ENCODE measurements around the gene PTPRN2. TPM values are rescaled to one million over a fixed set of nuclear protein-coding genes. Genes with fewer than 3 reads are reported as not detected.

The PTPRN2 gene
- total and polyA plus RNA-seq, 4 donors, result 18.1 to 69.9 (median 50.4) TPM

- no peak overlapping the region for H3K27ac ChIP-seq (ENCODE audit: low read depth, low read length)
- no peak overlapping the region for H3K4me3 ChIP-seq (ENCODE audit: low read depth, low read length)
- H3K27me3 ChIP-seq (ENCODE audit: control insufficient read depth, insufficient read depth, low read length), result no peaks in the 10 kb centered on the region
- H3K9me3 ChIP-seq (ENCODE audit: control insufficient read depth, insufficient read depth, low read length), result no peaks in the 10 kb centered on the region
- peaks cover 29% of the 10 kb centered on the region for H3K4me1 ChIP-seq (ENCODE audit: control insufficient read depth, insufficient read depth, low read length)
- 95% methylated on average over 10 of the region's 14 CpGs for WGBS (ENCODE audit: insufficient coverage)
- peaks cover 37% of the 10 kb centered on the region for H3K36me3 ChIP-seq (ENCODE audit: control insufficient read depth, insufficient read depth, low read length)
- no peak for DNase-seq (ENCODE audit: low read depth in 4 of 6, low spot score in 6 of 6)
Observed at GRCh38 chr7:158548726-158549125, 38.9 kb downstream of the PTPRN2 start.

- Histone ChIP-seq H3K9me3 (ENCODE audit: control insufficient read depth, insufficient read depth, low read length) (no peaks in the 10 kb centered on the region), H3K27ac (ENCODE audit: low read depth, low read length) (no peak overlapping the region), H3K27me3 (ENCODE audit: control insufficient read depth, insufficient read depth, low read length) (no peaks in the 10 kb centered on the region), H3K4me3 (ENCODE audit: low read depth, low read length) (no peak overlapping the region), H3K4me1 (ENCODE audit: control insufficient read depth, insufficient read depth, low read length) (peaks cover 29% of the 10 kb centered on the region), H3K36me3 (ENCODE audit: control insufficient read depth, insufficient read depth, low read length) (peaks cover 38% of the 10 kb centered on the region)
- DNase-seq (ENCODE audit: low read depth in 4 of 6, low spot score in 6 of 6), result no peak
- 92% methylated on average over 9 of the region's 9 CpGs for WGBS (ENCODE audit: insufficient coverage)
Observed at GRCh38 chr7:158547817-158548216, 39.8 kb downstream of the PTPRN2 start.

GRCh38 chr7:158546626-158547025, 41.0 kb downstream of the PTPRN2 start:
- Histone ChIP-seq H3K27ac (ENCODE audit: low read depth, low read length) (no peak overlapping the region), H3K4me1 (ENCODE audit: control insufficient read depth, insufficient read depth, low read length) (peaks cover 34% of the 10 kb centered on the region), H3K36me3 (ENCODE audit: control insufficient read depth, insufficient read depth, low read length) (peaks cover 38% of the 10 kb centered on the region), H3K9me3 (ENCODE audit: control insufficient read depth, insufficient read depth, low read length) (no peaks in the 10 kb centered on the region), H3K4me3 (ENCODE audit: low read depth, low read length) (no peak overlapping the region), H3K27me3 (ENCODE audit: control insufficient read depth, insufficient read depth, low read length) (no peaks in the 10 kb centered on the region)
- 97% methylated on average over 9 of the region's 11 CpGs for WGBS (ENCODE audit: insufficient coverage)
- no peak for DNase-seq (ENCODE audit: low read depth in 4 of 6, low spot score in 6 of 6)

GRCh38 chr7:158546214-158546613, 41.4 kb downstream of the PTPRN2 start:
- no peaks in the 10 kb centered on the region for H3K27me3 ChIP-seq (ENCODE audit: control insufficient read depth, insufficient read depth, low read length)
- H3K4me1 ChIP-seq (ENCODE audit: control insufficient read depth, insufficient read depth, low read length), result peaks cover 37% of the 10 kb centered on the region
- H3K9me3 ChIP-seq (ENCODE audit: control insufficient read depth, insufficient read depth, low read length), result no peaks in the 10 kb centered on the region
- H3K36me3 ChIP-seq (ENCODE audit: control insufficient read depth, insufficient read depth, low read length), result peaks cover 38% of the 10 kb centered on the region
- H3K4me3 ChIP-seq (ENCODE audit: low read depth, low read length), result no peak overlapping the region
- 95% methylated on average over 16 of the region's 16 CpGs for WGBS (ENCODE audit: insufficient coverage)
- no peak for DNase-seq (ENCODE audit: low read depth in 4 of 6, low spot score in 6 of 6)
- no peak overlapping the region for H3K27ac ChIP-seq (ENCODE audit: low read depth, low read length)

- no peak overlapping the region for H3K27ac ChIP-seq (ENCODE audit: low read depth, low read length)
- no peaks in the 10 kb centered on the region for H3K27me3 ChIP-seq (ENCODE audit: control insufficient read depth, insufficient read depth, low read length)
- H3K36me3 ChIP-seq (ENCODE audit: control insufficient read depth, insufficient read depth, low read length), result peaks cover 36% of the 10 kb centered on the region
- WGBS (ENCODE audit: insufficient coverage), result 89% methylated on average over 8 of the region's 8 CpGs
- no peaks in the 10 kb centered on the region for H3K9me3 ChIP-seq (ENCODE audit: control insufficient read depth, insufficient read depth, low read length)
- DNase-seq (ENCODE audit: low read depth in 4 of 6, low spot score in 6 of 6), result no peak
- H3K4me1 ChIP-seq (ENCODE audit: control insufficient read depth, insufficient read depth, low read length), result peaks cover 34% of the 10 kb centered on the region
- no peak overlapping the region for H3K4me3 ChIP-seq (ENCODE audit: low read depth, low read length)
Observed at GRCh38 chr7:158544708-158545107, 42.9 kb downstream of the PTPRN2 start.

- H3K9me3 ChIP-seq (ENCODE audit: control insufficient read depth, insufficient read depth, low read length), result no peaks in the 10 kb centered on the region
- H3K27me3 ChIP-seq (ENCODE audit: control insufficient read depth, insufficient read depth, low read length), result no peaks in the 10 kb centered on the region
- H3K27ac ChIP-seq (ENCODE audit: low read depth, low read length), result no peak overlapping the region
- 92% methylated on average over 11 of the region's 11 CpGs for WGBS (ENCODE audit: insufficient coverage)
- no peak for DNase-seq (ENCODE audit: low read depth in 4 of 6, low spot score in 6 of 6)
- peaks cover 32% of the 10 kb centered on the region for H3K4me1 ChIP-seq (ENCODE audit: control insufficient read depth, insufficient read depth, low read length)
- no peak overlapping the region for H3K4me3 ChIP-seq (ENCODE audit: low read depth, low read length)
- peaks cover 34% of the 10 kb centered on the region for H3K36me3 ChIP-seq (ENCODE audit: control insufficient read depth, insufficient read depth, low read length)
Observed at GRCh38 chr7:158543840-158544239, 43.8 kb downstream of the PTPRN2 start.

GRCh38 chr7:158542651-158543566, 44.7 kb downstream of the PTPRN2 start:
- Histone ChIP-seq H3K4me3 (ENCODE audit: low read depth, low read length) (no peak overlapping the region), H3K9me3 (ENCODE audit: control insufficient read depth, insufficient read depth, low read length) (no peaks in the 10 kb centered on the region), H3K36me3 (ENCODE audit: control insufficient read depth, insufficient read depth, low read length) (peaks cover 36% of the 10 kb centered on the region), H3K27ac (ENCODE audit: low read depth, low read length) (no peak overlapping the region), H3K27me3 (ENCODE audit: control insufficient read depth, insufficient read depth, low read length) (no peaks in the 10 kb centered on the region), H3K4me1 (ENCODE audit: control insufficient read depth, insufficient read depth, low read length) (peaks cover 34% of the 10 kb centered on the region)
- 80% methylated on average over 6 of the region's 19 CpGs for WGBS (ENCODE audit: insufficient coverage)
- no peak for DNase-seq (ENCODE audit: low read depth in 4 of 6, low spot score in 6 of 6)

GRCh38 chr7:158541346-158542010, 46.1 kb downstream of the PTPRN2 start:
- Histone ChIP-seq H3K27ac (ENCODE audit: low read depth, low read length) (no peak overlapping the region), H3K36me3 (ENCODE audit: control insufficient read depth, insufficient read depth, low read length) (peaks cover 27% of the 10 kb centered on the region), H3K27me3 (ENCODE audit: control insufficient read depth, insufficient read depth, low read length) (no peaks in the 10 kb centered on the region), H3K4me1 (ENCODE audit: control insufficient read depth, insufficient read depth, low read length) (peaks cover 35% of the 10 kb centered on the region), H3K9me3 (ENCODE audit: control insufficient read depth, insufficient read depth, low read length) (no peaks in the 10 kb centered on the region), H3K4me3 (ENCODE audit: low read depth, low read length) (no peak overlapping the region)
- 56% methylated on average over 13 of the region's 13 CpGs for WGBS (ENCODE audit: insufficient coverage)
- DNase-seq (ENCODE audit: low read depth in 4 of 6, low spot score in 6 of 6), result peak in 5 of 6 donors; percentile 7 to 87 (median 35)

- peaks cover 22% of the 10 kb centered on the region for H3K36me3 ChIP-seq (ENCODE audit: control insufficient read depth, insufficient read depth, low read length)
- 71% methylated on average over 12 of the region's 12 CpGs for WGBS (ENCODE audit: insufficient coverage)
- no peak overlapping the region for H3K27ac ChIP-seq (ENCODE audit: low read depth, low read length)
- peaks cover 35% of the 10 kb centered on the region for H3K4me1 ChIP-seq (ENCODE audit: control insufficient read depth, insufficient read depth, low read length)
- no peak overlapping the region for H3K4me3 ChIP-seq (ENCODE audit: low read depth, low read length)
- no peaks in the 10 kb centered on the region for H3K9me3 ChIP-seq (ENCODE audit: control insufficient read depth, insufficient read depth, low read length)
- no peak for DNase-seq (ENCODE audit: low read depth in 4 of 6, low spot score in 6 of 6)
- no peaks in the 10 kb centered on the region for H3K27me3 ChIP-seq (ENCODE audit: control insufficient read depth, insufficient read depth, low read length)
Observed at GRCh38 chr7:158539711-158540146, 47.9 kb downstream of the PTPRN2 start.
